IMR-90 (cell line): ENCODE measurements around the gene SOX6. TPM values are rescaled to one million over a fixed set of nuclear protein-coding genes. Genes with fewer than 3 reads are reported as not detected.

ENCODE experiments used
- ATAC-seq: fragments of 200-7000 bp; cut with Tn5 transposase; 2 replicates; pipeline ENCODE4 v1.9.1; 2020; ENCODE audit warnings: low read depth, mild to moderate bottlenecking, moderate library complexity
- BruUV-seq: library from RNA; stranded (reverse); fragments of 400-500 nt; replicated peaks from 2 replicates; lab custom pipeline; 2021; lab: Mats Ljungman, UMichigan
- CTCF ChIA-PET: fragments of 300-600 bp; formaldehyde crosslinking; extraction: SDS; loops from one replicate; lab custom pipeline; 2021; ENCODE audit warnings: antibody characterized with exemption; lab: Yijun Ruan, JAX
- POLR2A ChIA-PET: fragments of 300-600 bp; sonication (Branson Sonifier 250); formaldehyde crosslinking; loops from one replicate; lab custom pipeline; 2022; ENCODE audit warnings: antibody characterized with exemption; ENCODE audit not compliant: unreplicated experiment; lab: Charles Lee
- DNase-seq: peaks from one replicate; pipeline ENCODE4 v3.0.0; 2013
- H2AFZ ChIP-seq: replicated peaks from 2 replicates; pipeline ENCODE3; 2013; ENCODE audit warnings: low read length, mild to moderate bottlenecking; ENCODE audit not compliant: poor library complexity
- H2AK5ac ChIP-seq: 2 replicates; pipeline ENCODE4 v1.6.1; 2013; ENCODE audit warnings: low read depth, low read length, inconsistent platforms
- H2AK9ac ChIP-seq: replicated peaks from 2 replicates; pipeline ENCODE3; 2013; ENCODE audit warnings: mild to moderate bottlenecking, low read depth, low read length, moderate library complexity; ENCODE audit not compliant: poor library complexity
- H2BK120ac ChIP-seq: 2 replicates; pipeline ENCODE4 v1.6.1; 2013; ENCODE audit warnings: low read depth, low read length, inconsistent platforms
- H2BK15ac ChIP-seq: 3 replicates; pipeline ENCODE4 v1.6.1; 2013; ENCODE audit warnings: low read depth, low read length, inconsistent platforms
- H2BK20ac ChIP-seq: 2 replicates; pipeline ENCODE4 v1.6.1; 2013; ENCODE audit warnings: low read depth, mild to moderate bottlenecking, inconsistent platforms, low read length, moderate library complexity
- H2BK5ac ChIP-seq: 2 replicates; pipeline ENCODE4 v1.6.1; 2013; ENCODE audit warnings: mild to moderate bottlenecking, low read depth, low read length, inconsistent platforms; ENCODE audit not compliant: poor library complexity, severe bottlenecking
- H3K14ac ChIP-seq: replicated peaks from 2 replicates; pipeline ENCODE4 v1.6.1; 2013; ENCODE audit warnings: low read depth, low read length, inconsistent platforms
- H3K18ac ChIP-seq: 2 replicates; pipeline ENCODE4 v1.6.1; 2013; ENCODE audit warnings: low read depth, low read length, control low read depth
- H3K23ac ChIP-seq: 2 replicates; pipeline ENCODE4 v1.6.1; 2013; ENCODE audit warnings: low read depth, low read length, inconsistent platforms
- H3K27ac ChIP-seq: 2 replicates; pipeline ENCODE4 v1.5.1; 2013; ENCODE audit warnings: mild to moderate bottlenecking, control low read depth, low read length; ENCODE audit not compliant: insufficient read depth
- H3K27me3 ChIP-seq: 2 replicates; pipeline ENCODE4 v1.6.1; 2013; ENCODE audit warnings: low read length; ENCODE audit not compliant: control insufficient read depth, insufficient read depth
- H3K36me3 ChIP-seq: 2 replicates; pipeline ENCODE4 v1.6.1; 2013; ENCODE audit warnings: low read length, mixed read lengths; ENCODE audit not compliant: control insufficient read depth, insufficient read depth
- H3K4ac ChIP-seq: 2 replicates; pipeline ENCODE4 v1.6.1; 2013; ENCODE audit warnings: low read depth, low read length, inconsistent platforms
- H3K4me1 ChIP-seq: 2 replicates; pipeline ENCODE4 v1.6.1; 2013; ENCODE audit warnings: low read length, mixed read lengths; ENCODE audit not compliant: control insufficient read depth, insufficient read depth
- H3K4me2 ChIP-seq: 2 replicates; pipeline ENCODE4 v1.6.1; 2013; ENCODE audit warnings: low read depth, mild to moderate bottlenecking, control low read depth, low read length, moderate library complexity
- H3K4me3 ChIP-seq: 2 replicates; pipeline ENCODE4 v1.5.1; 2013; ENCODE audit warnings: low read depth, mild to moderate bottlenecking, control low read depth, low read length, moderate library complexity; ENCODE audit not compliant: insufficient read depth
- H3K56ac ChIP-seq: 2 replicates; pipeline ENCODE4 v1.6.1; 2013; ENCODE audit warnings: low read length, inconsistent platforms; ENCODE audit not compliant: insufficient read depth; ENCODE audit errors: extremely low read depth
- H3K79me1 ChIP-seq, 2 experiments: 2 replicates each; pipeline ENCODE4 v1.6.1; 2013; ENCODE audit warnings: low read length in 2 of 2, inconsistent platforms in 1 of 2, low read depth in 1 of 2
- H3K9ac ChIP-seq: 2 replicates; pipeline ENCODE4 v1.6.1; 2013; ENCODE audit warnings: low read depth, low read length, control low read depth
- H3K9me1 ChIP-seq: 2 replicates; pipeline ENCODE4 v1.6.1; 2013; ENCODE audit warnings: low read length, inconsistent platforms; ENCODE audit not compliant: insufficient read depth
- H3K9me3 ChIP-seq: 2 replicates; pipeline ENCODE4 v1.6.1; 2013; ENCODE audit warnings: low read length; ENCODE audit not compliant: control insufficient read depth, insufficient read depth
- H4K20me1 ChIP-seq: 2 replicates; pipeline ENCODE4 v1.6.1; 2013; ENCODE audit warnings: low read length, inconsistent platforms; ENCODE audit not compliant: insufficient read depth
- H4K5ac ChIP-seq: 2 replicates; pipeline ENCODE4 v1.6.1; 2013; ENCODE audit warnings: mild to moderate bottlenecking, low read depth, low read length, control low read depth
- H4K8ac ChIP-seq, 2 experiments: 2 replicates each; pipeline ENCODE4 v1.6.1; 2013; ENCODE audit warnings: low read depth in 2 of 2, low read length in 2 of 2, control low read depth in 1 of 2, inconsistent platforms in 1 of 2
- H4K91ac ChIP-seq: 2 replicates; pipeline ENCODE4 v1.6.1; 2013; ENCODE audit warnings: low read depth, low read length, inconsistent platforms; ENCODE audit not compliant: insufficient read depth
- CEBPB ChIP-seq: IDR thresholded peaks from 2 replicates; pipeline ENCODE4 v1.6.1; 2012; ENCODE audit warnings: low read depth, low read length, improper control_type of control experiment
- CTCF ChIP-seq: conservative IDR thresholded peaks from 2 replicates; pipeline ENCODE4 v1.5.1; 2012; ENCODE audit warnings: mild to moderate bottlenecking, low read depth, low read length, improper control_type of control experiment
- ELK1 ChIP-seq: fragments of 150-350 bp; IDR thresholded peaks from 2 replicates; pipeline ENCODE4 v1.6.1; 2016; ENCODE audit warnings: low read depth, mild to moderate bottlenecking, low read length, moderate library complexity, borderline replicate concordance
- FOS ChIP-seq: fragments of 150-350 bp; IDR thresholded peaks from 2 replicates; pipeline ENCODE4 v1.6.1; 2016; ENCODE audit warnings: low read depth, low read length
- MAFK ChIP-seq: IDR thresholded peaks from 2 replicates; pipeline ENCODE4 v1.6.1; 2012; ENCODE audit warnings: low read depth, low read length, improper control_type of control experiment
- MAZ ChIP-seq: IDR thresholded peaks from 2 replicates; pipeline ENCODE4 v1.6.1; 2012; ENCODE audit warnings: low read depth, mild to moderate bottlenecking, low read length, improper control_type of control experiment, moderate library complexity, borderline replicate concordance
- POLR2A ChIP-seq: IDR thresholded peaks from 2 replicates; pipeline ENCODE4 v1.6.1; 2012; ENCODE audit warnings: mild to moderate bottlenecking, low read depth, low read length
- RCOR1 ChIP-seq: IDR thresholded peaks from 2 replicates; pipeline ENCODE4 v1.6.1; 2012; ENCODE audit warnings: mild to moderate bottlenecking, low read length, improper control_type of control experiment; ENCODE audit not compliant: insufficient replicate concordance
- RFX5 ChIP-seq: IDR thresholded peaks from 2 replicates; pipeline ENCODE4 v1.8.0; 2012; ENCODE audit warnings: low read depth, mild to moderate bottlenecking, low read length, moderate library complexity
- USF2 ChIP-seq: fragments of 150-350 bp; IDR thresholded peaks from 2 replicates; pipeline ENCODE4 v1.6.1; 2017; ENCODE audit warnings: mild to moderate bottlenecking, antibody characterized with exemption, low read length, low read depth
- WGBS, 2 experiments: methylation state at CpG; one replicate each; pipeline versions ENCODE4 v1.1.5 to v1.1.7; 2013; ENCODE audit warnings: missing lambda C conversion rate in 2 of 2; ENCODE audit not compliant: insufficient read length in 1 of 2; ENCODE audit errors: extremely low coverage in 2 of 2; 5-methylcytosine and 5-hydroxymethylcytosine counted together
- dilution Hi-C: fragments of 300-500 bp; cut with HindIII; formaldehyde crosslinking; loops from one replicate; pipeline ENCODE4 v1.14.3; 2018; ENCODE audit warnings: low sequenced_read_pairs; ENCODE audit not compliant: unreplicated experiment
- in situ Hi-C: fragments of 300-500 bp; cut with MboI; formaldehyde crosslinking; loops from 3 replicates; pipeline ENCODE4 v1.14.3; 2019; ENCODE audit warnings: low sequenced_read_pairs, inconsistent platforms, mixed read lengths
- intact Hi-C: fragments of 100-400 bp; cut with micrococcal nuclease; formaldehyde crosslinking; loops from 2 replicates; pipeline ENCODE4 v1.10.0; 2022
- polyA plus RNA-seq, 3 experiments: library from polyadenylated mRNA; depleted of rRNA; stranded (reverse); fragments of >200 nt; gene quantifications; 2 replicates each; pipeline ENCODE4 v1.2.3, GENCODE V29; 2012; ENCODE audit warnings: low replicate concordance in 1 of 3
- total RNA-seq: library from RNA; depleted of rRNA; stranded (reverse); fragments of >200 nt; gene quantifications from 2 replicates; pipeline ENCODE4 v1.2.3, GENCODE V29; 2012

The SOX6 gene
- total and polyA plus RNA-seq, 2 of the 4 experiments (the other 2 are of a cell fraction): 1.7 to 7.7 TPM

DNA sequence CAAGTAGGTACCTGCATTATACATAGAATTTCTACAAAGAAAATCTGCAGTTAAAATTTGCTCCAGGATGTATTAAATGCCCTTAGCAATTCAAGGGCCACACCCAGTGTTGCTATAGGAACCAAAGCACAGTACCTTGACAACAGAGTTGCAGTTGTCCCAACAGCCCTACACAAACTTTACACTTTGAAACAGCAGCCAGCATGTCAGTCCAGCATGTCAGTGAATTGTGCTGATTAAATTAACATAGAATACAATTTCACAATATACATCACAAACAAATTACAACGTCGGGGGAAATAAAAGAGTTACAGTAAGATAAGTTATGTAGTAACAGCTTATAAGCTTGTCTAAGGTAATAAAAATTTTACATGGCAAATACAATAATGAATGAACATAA, 389.2 kb downstream of the SOX6 start:
- no peaks in the 10 kb centered on the region for H4K20me1 ChIP-seq
- peak overlapping the region; percentile 17; the same call in 1 of the 2 replicates for H2AK5ac ChIP-seq
- peak overlapping the region; percentile 39; the same call in 1 of the 2 replicates for H4K91ac ChIP-seq
- H3K79me1 ChIP-seq: no peaks in the 10 kb centered on the region; a peak in 1 of 4 replicates
- no peak overlapping the region for H3K4me3 ChIP-seq
- no TSS peak for BruUV-seq
- no peak overlapping the region for H2BK15ac ChIP-seq
- peak overlapping the region; percentile 72; the same call in 1 of the 2 replicates for H2BK20ac ChIP-seq
- no peaks in the 10 kb centered on the region for H3K27me3 ChIP-seq
- H3K18ac ChIP-seq: no peak overlapping the region; the same call in 1 of the 2 replicates
- no peak for ATAC-seq
- no peak for TF ChIP-seq RCOR1
- no peak for TF ChIP-seq MAFK
- no peak for TF ChIP-seq ELK1
- no peak for TF ChIP-seq MAZ
- no peak for TF ChIP-seq RFX5
- no peak for TF ChIP-seq CEBPB
- no peak for TF ChIP-seq FOS
- no peak for TF ChIP-seq POLR2A
- no peak for TF ChIP-seq USF2
- no peak for TF ChIP-seq CTCF
- no peak overlapping the region for H3K9ac ChIP-seq
- POLR2A ChIA-PET: no interaction called here
- peaks cover 2% of the 10 kb centered on the region; the same call in 1 of the 2 replicates for H3K36me3 ChIP-seq
- whole genome bisulfite sequencing, 2 experiments: no CpG with 5 or more reads among the region's 2 CpGs
- DNase-seq: no peak
- H3K9me3 ChIP-seq: no peaks in the 10 kb centered on the region
- H3K27ac ChIP-seq: no peak overlapping the region
- peak overlapping the region; percentile 65; the same call in 1 of the 2 replicates for H3K14ac ChIP-seq
- peak overlapping the region; percentile 16 to 22; a peak in 1 of 4 replicates for H4K8ac ChIP-seq
- H3K4me1 ChIP-seq: peaks cover 12% of the 10 kb centered on the region
- H3K9me1 ChIP-seq: peaks cover 5% of the 10 kb centered on the region; the same call in 1 of the 2 replicates
- H2BK5ac ChIP-seq: no peak overlapping the region
- in situ Hi-C loops (no loop called here), dilution Hi-C loops (no loop called here), intact Hi-C loops (no loop called here)
- 0 out of 2 replicates have a peak overlapping the region, but pooled peaks have one; percentile 13 for H3K23ac ChIP-seq
- H2AFZ ChIP-seq: no peak overlapping the region
- no peak overlapping the region for H3K4me2 ChIP-seq
- H3K4ac ChIP-seq: peak overlapping the region; percentile 76
- peak overlapping the region; percentile 87; the same call in 1 of the 2 replicates for H2BK120ac ChIP-seq
- H2AK9ac ChIP-seq: no peak overlapping the region
- no peak overlapping the region for H3K56ac ChIP-seq
- CTCF ChIA-PET: interaction anchor here (0.6 kb wide), 1 partner anchor 629 kb away, joined by 3 read pairs; no protein-coding TSS in a partner anchor
- no peak overlapping the region for H4K5ac ChIP-seq
